ENCODE results near the gene SUN3. TPM values are rescaled to one million over a fixed set of nuclear protein-coding genes. Genes with fewer than 3 reads are reported as not detected.

Gene SUN3
- total and polyA plus RNA-seq, 5 experiments from 2014 or later, result 0.60 to 2.3 (median 1.0) TPM; not detected in 2

DNA sequence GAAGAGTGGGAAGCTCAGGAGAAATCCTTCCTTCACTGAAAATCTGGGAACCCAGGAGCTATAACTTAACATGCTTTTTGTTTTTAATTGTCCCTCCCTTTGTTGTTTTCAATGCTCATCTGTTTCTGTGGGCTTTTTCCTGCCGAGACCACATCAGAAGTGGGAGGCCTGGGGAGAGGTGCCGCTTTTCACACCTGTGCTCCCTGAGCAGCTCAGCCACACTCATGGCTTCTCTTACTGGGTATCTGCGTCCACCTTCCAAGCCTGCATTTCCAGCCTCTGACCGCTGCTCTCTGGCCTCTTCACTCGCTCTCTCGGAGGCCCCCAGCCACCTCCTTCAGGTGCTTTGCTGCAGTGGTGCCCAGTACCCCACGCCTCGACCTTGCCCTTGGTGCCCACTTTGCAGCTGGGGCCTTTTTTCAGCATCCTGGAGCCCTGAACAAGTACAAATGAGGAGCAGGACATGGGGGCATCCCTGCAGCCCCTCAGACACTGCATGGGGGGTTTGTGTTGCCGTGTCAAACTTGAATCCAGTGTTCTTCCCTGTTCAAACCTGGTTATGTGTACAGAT lies 16.4 kb upstream of the SUN3 start:
- DNase-seq (peak in 2 of 10 donors; percentile 15 to 20), ATAC-seq (no peak)
- Mint-ChIP-seq H3K9me3 (no peaks in the 10 kb centered on the region), H3K4me1 (peaks cover 19 to 25% (median 21%) of the 10 kb centered on the region in 4 donors), H3K4me3 (peak overlapping the region in 4 of 10 donors; percentile 6 to 20 (median 14)), H3K27me3 (no peaks in the 10 kb centered on the region), H3K27ac (peak overlapping the region in 5 of 10 donors; percentile 8 to 83 (median 43)), H3K36me3 (no peaks in the 10 kb centered on the region)
- POLR2A ChIA-PET, result interaction anchor here (2.9 kb wide), 1 partner anchor 43 kb away, joined by 8 read pairs; the partner anchor contains the start of gene UPP1

GRCh38 chr7:48042636-48043035 lies 13.7 kb upstream of the SUN3 start:
- DNase-seq (no peak), ATAC-seq (no peak)
- POLR2A ChIA-PET, result no interaction called here
- Mint-ChIP-seq H3K27ac (no peak overlapping the region), H3K9me3 (no peaks in the 10 kb centered on the region), H3K4me3 (no peak overlapping the region), H3K27me3 (peaks cover 0 to 15% (median 0%) of the 10 kb centered on the region in 5 donors), H3K36me3 (no peaks in the 10 kb centered on the region), H3K4me1 (peaks cover 16 to 25% (median 20%) of the 10 kb centered on the region in 4 donors)

DNA sequence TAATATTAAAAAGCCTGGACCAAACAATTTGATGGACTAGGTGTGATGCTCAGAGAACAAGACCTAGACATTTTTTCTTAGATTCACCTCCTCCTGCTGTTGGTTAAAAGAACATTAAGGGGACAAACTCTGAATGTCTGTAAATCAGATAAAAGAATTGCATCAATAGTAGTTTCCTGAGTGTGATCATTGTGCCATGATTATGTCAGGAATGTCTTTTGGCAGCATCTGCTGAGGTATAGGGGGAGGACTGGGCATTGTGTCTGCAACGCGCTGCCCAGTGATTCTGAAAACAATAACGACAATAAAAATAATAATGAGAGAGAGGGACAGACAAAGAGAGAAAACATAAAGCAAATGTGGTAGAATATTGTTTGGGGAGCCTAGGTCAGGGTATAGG lies 13.3 kb upstream of the SUN3 start:
- Mint-ChIP-seq H3K4me1 (peaks cover 16 to 25% (median 20%) of the 10 kb centered on the region in 4 donors), H3K9me3 (no peaks in the 10 kb centered on the region), H3K36me3 (no peaks in the 10 kb centered on the region), H3K4me3 (no peak overlapping the region), H3K27me3 (peaks cover 0 to 19% (median 0%) of the 10 kb centered on the region in 5 donors), H3K27ac (peak overlapping the region in 1 of 10 donors; percentile 74)
- POLR2A ChIA-PET, result no interaction called here
- ATAC-seq (no peak), DNase-seq (no peak)

DNA sequence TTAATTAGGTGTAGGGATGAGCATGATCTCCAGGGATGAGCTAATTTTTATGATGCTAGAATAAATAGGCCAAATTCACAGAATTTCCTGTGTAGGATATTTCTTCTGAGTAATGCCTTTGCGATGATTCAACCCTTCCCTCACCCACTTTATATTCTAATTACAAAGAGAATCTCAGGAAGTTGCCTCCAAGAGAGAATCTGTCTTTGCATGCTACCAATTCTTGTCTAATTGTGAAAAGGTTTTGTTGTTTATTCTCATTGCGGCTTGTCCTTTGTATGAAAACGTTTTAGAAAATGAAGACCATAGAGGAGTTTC lies 12.7 kb upstream of the SUN3 start:
- no peak overlapping the region for H3K4me3 Mint-ChIP-seq
- DNase-seq (no peak), ATAC-seq (no peak)
- H3K9me3 Mint-ChIP-seq, result no peaks in the 10 kb centered on the region
- H3K4me1 Mint-ChIP-seq, result peaks cover 17 to 23% (median 21%) of the 10 kb centered on the region in 4 donors
- H3K36me3 Mint-ChIP-seq, result no peaks in the 10 kb centered on the region
- no peak overlapping the region for H3K27ac Mint-ChIP-seq
- POLR2A ChIA-PET, result no interaction called here
- peaks cover 3 to 25% (median 5%) of the 10 kb centered on the region in 5 donors for H3K27me3 Mint-ChIP-seq

DNA sequence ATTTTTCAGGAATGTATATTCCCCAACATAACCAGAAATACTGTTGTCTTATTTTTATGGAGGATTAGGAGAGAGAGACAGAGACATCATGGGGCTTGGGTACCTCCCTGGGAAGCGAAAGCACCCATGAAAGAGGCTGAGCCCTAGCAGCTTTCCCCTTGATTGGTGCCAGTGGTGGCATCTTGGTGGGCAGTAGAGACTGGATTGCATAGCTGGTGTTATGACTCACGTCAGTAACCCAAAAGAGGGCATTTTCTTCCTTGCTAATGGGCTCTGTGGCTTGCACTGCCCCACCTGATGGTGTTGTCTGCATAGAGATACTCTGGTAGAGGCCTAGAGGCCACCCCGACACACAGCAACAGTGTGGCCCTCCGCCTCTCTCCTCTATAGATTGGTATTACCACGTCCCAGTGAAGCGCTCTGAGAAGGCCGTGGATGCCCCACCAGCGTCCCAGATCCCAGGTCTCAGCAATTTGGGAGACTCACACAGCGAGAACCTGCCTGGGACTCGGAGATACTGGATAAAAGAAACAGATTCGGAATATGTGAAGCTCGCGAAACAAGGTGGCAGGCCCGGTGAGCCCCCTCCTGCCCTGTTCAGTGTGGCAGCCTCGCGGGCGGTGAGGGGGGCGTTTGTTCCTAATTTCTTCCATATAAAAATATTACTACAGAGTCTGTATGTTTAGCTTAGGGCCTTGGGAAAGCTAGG lies 12.2 kb upstream of the SUN3 start:
- DNase-seq, result no peak
- H3K9me3 Mint-ChIP-seq, result no peaks in the 10 kb centered on the region
- POLR2A ChIA-PET, result no interaction called here
- no peak for ATAC-seq
- H3K27me3 Mint-ChIP-seq, result peaks cover 6 to 30% (median 9%) of the 10 kb centered on the region in 5 donors
- no peak overlapping the region for H3K4me3 Mint-ChIP-seq
- H3K36me3 Mint-ChIP-seq, result no peaks in the 10 kb centered on the region
- H3K27ac Mint-ChIP-seq, result peak overlapping the region in 1 of 10 donors; percentile 2
- peaks cover 16 to 23% (median 18%) of the 10 kb centered on the region in 4 donors for H3K4me1 Mint-ChIP-seq

GRCh38 chr7:48038815-48039506 lies 10.1 kb upstream of the SUN3 start:
- Mint-ChIP-seq H3K27ac (no peak overlapping the region), H3K36me3 (no peaks in the 10 kb centered on the region), H3K4me3 (no peak overlapping the region), H3K4me1 (peaks cover 8 to 15% (median 13%) of the 10 kb centered on the region in 4 donors), H3K9me3 (no peaks in the 10 kb centered on the region), H3K27me3 (peaks cover 7 to 35% (median 12%) of the 10 kb centered on the region in 5 donors)
- DNase-seq, result no peak
- no peak for ATAC-seq
- POLR2A ChIA-PET, result no interaction called here

- peak in 3 of 10 donors; percentile 8 to 63 (median 16) for DNase-seq
- Mint-ChIP-seq H3K27me3 (peaks cover 7 to 35% (median 18%) of the 10 kb centered on the region in 5 donors), H3K36me3 (no peaks in the 10 kb centered on the region), H3K27ac (peak overlapping the region in 7 of 10 donors; percentile 61 to 94 (median 89)), H3K4me1 (peaks cover 6 to 13% (median 11%) of the 10 kb centered on the region in 4 donors), H3K4me3 (peak overlapping the region; percentile 74 to 91 (median 86)), H3K9me3 (no peaks in the 10 kb centered on the region)
- POLR2A ChIA-PET, result interaction anchor here (2.3 kb wide), 1 partner anchor 53 kb away, joined by 6 read pairs; the partner anchor contains the start of gene UPP1
- ATAC-seq, result no peak
These were observed 7.1 kb upstream of the SUN3 start for GRCh38 chr7:48035967-48036478.

- Mint-ChIP-seq H3K9me3 (no peaks in the 10 kb centered on the region), H3K27me3 (peaks cover 7 to 35% (median 18%) of the 10 kb centered on the region in 5 donors), H3K4me3 (peak within 1 kb of the TSS; percentile 74 to 91 (median 86)), H3K27ac (peak within 1 kb of the TSS in 7 of 10 donors; percentile 65 to 94 (median 89)), H3K36me3 (no peaks in the 10 kb centered on the region), H3K4me1 (peaks cover 6 to 13% (median 11%) of the 10 kb centered on the region in 4 donors)
- POLR2A ChIA-PET, result interaction anchor here (2.3 kb wide), 1 partner anchor 54 kb away, joined by 6 read pairs; the partner anchor contains the start of gene UPP1
- peak; percentile 94 to 95 for ATAC-seq
- DNase-seq, result peak; percentile 74 to 93 (median 86)
These were observed 6.5 kb upstream of the SUN3 start, which contains the start of gene C7orf57 for GRCh38 chr7:48035301-48035966. C7orf57 (plus strand) TSS chr7:48035543; CDS start chr7:48036309, 766 bp downstream.

DNA sequence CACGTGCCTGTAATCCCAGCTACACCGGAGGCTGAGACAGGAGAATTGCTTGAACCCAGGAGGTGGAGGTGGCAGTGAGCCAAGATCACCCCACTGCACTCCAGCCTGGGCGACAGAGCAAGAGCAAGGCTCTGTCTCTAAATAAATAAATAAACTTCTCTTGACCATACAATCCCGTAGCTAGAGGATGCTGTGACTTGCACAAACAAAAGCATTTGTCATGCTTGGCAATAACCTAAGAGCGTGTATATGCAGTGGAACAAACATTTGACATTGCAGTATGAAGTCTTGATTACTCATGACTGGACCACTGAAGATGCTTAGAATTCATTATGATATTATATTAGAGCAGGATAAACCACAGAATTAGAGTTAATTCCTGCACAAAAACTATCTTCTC lies 5.0 kb upstream of the SUN3 start:
- H3K27ac Mint-ChIP-seq, result no peak overlapping the region
- POLR2A ChIA-PET, result no interaction called here
- no peaks in the 10 kb centered on the region for H3K36me3 Mint-ChIP-seq
- peaks cover 6 to 13% (median 11%) of the 10 kb centered on the region in 4 donors for H3K4me1 Mint-ChIP-seq
- ATAC-seq, result no peak
- H3K9me3 Mint-ChIP-seq, result no peaks in the 10 kb centered on the region
- peaks cover 7 to 45% (median 27%) of the 10 kb centered on the region in 5 donors for H3K27me3 Mint-ChIP-seq
- peak overlapping the region in 1 of 10 donors; percentile 86 for H3K4me3 Mint-ChIP-seq
- DNase-seq, result no peak

GRCh38 chr7:48031111-48031510 lies 2.2 kb upstream of the SUN3 start:
- no peaks in the 10 kb centered on the region for H3K9me3 Mint-ChIP-seq
- no peak overlapping the region for H3K4me3 Mint-ChIP-seq
- H3K27ac Mint-ChIP-seq, result no peak overlapping the region
- peaks cover 3 to 9% (median 6%) of the 10 kb centered on the region in 4 donors for H3K4me1 Mint-ChIP-seq
- no peak for DNase-seq
- no peak for ATAC-seq
- POLR2A ChIA-PET, result no interaction called here
- H3K27me3 Mint-ChIP-seq, result peaks cover 2 to 23% (median 17%) of the 10 kb centered on the region in 5 donors
- H3K36me3 Mint-ChIP-seq, result no peaks in the 10 kb centered on the region

DNA sequence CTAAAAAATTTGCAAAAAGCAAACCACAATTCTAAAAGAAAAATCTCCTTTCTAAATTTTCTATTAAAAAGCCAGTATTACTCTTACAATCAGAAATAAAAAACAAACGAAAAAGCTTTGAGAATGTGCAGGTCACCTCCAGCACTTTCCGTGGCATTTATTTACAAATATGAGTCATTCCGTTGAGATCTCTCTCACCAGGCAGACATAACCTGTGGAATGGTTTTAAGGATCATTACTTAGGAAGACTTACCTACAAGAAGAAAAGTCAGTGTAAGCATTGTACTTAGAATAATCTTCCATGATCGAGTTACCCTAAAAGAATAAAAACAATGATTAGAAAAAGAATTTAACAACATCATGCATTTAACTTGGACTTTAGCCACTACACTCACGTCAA lies 3.3 kb downstream of the SUN3 start:
- ATAC-seq (no peak), DNase-seq (no peak)
- H3K4me1 Mint-ChIP-seq, result no peaks in the 10 kb centered on the region
- POLR2A ChIA-PET, result no interaction called here
- H3K4me3 Mint-ChIP-seq, result no peak overlapping the region
- H3K27me3 Mint-ChIP-seq, result peaks cover 2 to 15% (median 12%) of the 10 kb centered on the region in 5 donors
- H3K36me3 Mint-ChIP-seq, result peaks cover 0 to 22% (median 15%) of the 10 kb centered on the region in 3 donors
- H3K9me3 Mint-ChIP-seq, result peaks cover 17 to 40% (median 20%) of the 10 kb centered on the region in 9 donors
- no peak overlapping the region for H3K27ac Mint-ChIP-seq

DNA sequence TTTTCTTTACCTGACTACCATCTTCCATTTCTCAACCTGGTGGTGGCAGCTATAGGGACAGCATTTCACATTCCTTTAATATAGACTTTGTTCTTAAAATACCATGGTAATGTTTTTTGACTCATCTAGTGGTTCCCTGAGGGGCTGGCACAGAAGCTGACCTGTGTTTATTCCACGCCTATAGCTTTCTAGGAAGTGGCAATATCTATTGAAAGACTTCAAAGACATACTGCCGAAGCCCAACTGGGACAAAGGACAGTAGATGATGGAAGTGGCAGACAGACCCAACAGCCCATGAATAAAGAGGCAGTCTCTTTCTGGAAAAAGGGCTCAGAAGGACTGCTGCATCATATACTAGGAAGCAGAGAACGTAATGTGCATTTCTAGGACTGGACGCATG lies 11.2 kb downstream of the SUN3 start:
- H3K4me3 Mint-ChIP-seq, result no peak overlapping the region
- DNase-seq (no peak), ATAC-seq (no peak)
- no peak overlapping the region for H3K27ac Mint-ChIP-seq
- POLR2A ChIA-PET, result no interaction called here
- H3K9me3 Mint-ChIP-seq, result peaks cover 9 to 37% (median 16%) of the 10 kb centered on the region in 9 donors
- H3K4me1 Mint-ChIP-seq, result peaks cover 0 to 2% (median 0%) of the 10 kb centered on the region in 4 donors
- H3K36me3 Mint-ChIP-seq, result peaks cover 0 to 35% (median 10%) of the 10 kb centered on the region in 3 donors
- peaks cover 0 to 14% (median 3%) of the 10 kb centered on the region in 5 donors for H3K27me3 Mint-ChIP-seq
